GM23338 (cell line): ENCODE measurements around the gene TP53. TPM values are rescaled to one million over a fixed set of nuclear protein-coding genes. Genes with fewer than 3 reads are reported as not detected.

Experiments
- ATAC-seq: fragments of 200-7000 bp; cut with Tn5 transposase; 3 replicates; pipeline ENCODE4 v1.9.1; 2020
- DNase-seq: peaks from one replicate; pipeline ENCODE4 v3.0.0-alpha.2; 2015; ENCODE audit warnings: low spot score
- H2AFZ ChIP-seq: fragments of 200-600 bp; sonication (generic); 2 replicates; pipeline ENCODE4 v1.8.0; 2016; ENCODE audit warnings: antibody characterized with exemption, mild to moderate bottlenecking, moderate library complexity
- H3F3A ChIP-seq: fragments of 200-600 bp; sonication (generic); replicated peaks from 2 replicates; pipeline ENCODE4 v1.8.0; 2017; ENCODE audit warnings: antibody characterized with exemption, mixed run types, low read depth
- H3K27ac ChIP-seq: fragments of 200-600 bp; sonication (generic); 2 replicates; pipeline ENCODE4 v1.6.1; 2016; ENCODE audit warnings: low read depth
- H3K27me3 ChIP-seq: fragments of 200-600 bp; sonication (generic); 2 replicates; pipeline ENCODE4 v1.8.0; 2016; ENCODE audit warnings: mild to moderate bottlenecking, mixed run types, moderate library complexity; ENCODE audit not compliant: insufficient read depth
- H3K36me3 ChIP-seq: fragments of 200-600 bp; sonication (generic); 2 replicates; pipeline ENCODE4 v1.8.0; 2016; ENCODE audit warnings: mild to moderate bottlenecking; ENCODE audit not compliant: insufficient read depth
- H3K4me1 ChIP-seq: fragments of 200-600 bp; sonication (generic); 2 replicates; pipeline ENCODE4 v1.8.0; 2016; ENCODE audit warnings: mild to moderate bottlenecking, moderate library complexity; ENCODE audit not compliant: insufficient read depth
- H3K4me2 ChIP-seq: fragments of 200-600 bp; sonication (generic); 2 replicates; pipeline ENCODE4 v1.7.1; 2017; ENCODE audit warnings: mixed run types
- H3K4me3 ChIP-seq: fragments of 200-600 bp; sonication (generic); 2 replicates; pipeline ENCODE4 v1.6.1; 2016; ENCODE audit warnings: mixed run types
- H3K79me2 ChIP-seq: fragments of 200-600 bp; sonication (generic); replicated peaks from 2 replicates; pipeline ENCODE4 v1.8.0; 2017; ENCODE audit warnings: mild to moderate bottlenecking; ENCODE audit not compliant: insufficient read depth
- H3K9me2 ChIP-seq: fragments of 200-600 bp; sonication (generic); 2 replicates; pipeline ENCODE4 v1.8.0; 2017; ENCODE audit not compliant: insufficient read depth
- H4K20me1 ChIP-seq: fragments of 200-600 bp; sonication (generic); replicated peaks from 2 replicates; pipeline ENCODE4 v1.8.0; 2017; ENCODE audit warnings: mild to moderate bottlenecking; ENCODE audit not compliant: insufficient read depth
- H3K27ac Mint-ChIP-seq: 2 replicates; pipeline ENCODE4 v1.8.0; 2020; ENCODE audit warnings: inconsistent platforms, mild to moderate bottlenecking, moderate library complexity, mixed read lengths
- H3K27me3 Mint-ChIP-seq: 3 replicates; pipeline ENCODE4 v1.8.0; 2022; ENCODE audit warnings: low read depth, mild to moderate bottlenecking, moderate library complexity, mixed read lengths, inconsistent platforms; ENCODE audit not compliant: insufficient read depth, poor library complexity
- H3K36me3 Mint-ChIP-seq: 3 replicates; pipeline ENCODE4 v1.8.0; 2021; ENCODE audit warnings: low read depth, mild to moderate bottlenecking, inconsistent platforms, moderate library complexity, mixed read lengths
- H3K4me1 Mint-ChIP-seq: 3 replicates; pipeline ENCODE4 v1.8.0; 2020; ENCODE audit warnings: mild to moderate bottlenecking, inconsistent platforms, mixed read lengths
- H3K4me3 Mint-ChIP-seq: 3 replicates; pipeline ENCODE4 v1.8.0; 2021; ENCODE audit warnings: moderate library complexity, mild to moderate bottlenecking, inconsistent platforms, mixed read lengths
- H3K9me3 Mint-ChIP-seq: 3 replicates; pipeline ENCODE4 v1.8.0; 2020; ENCODE audit warnings: moderate library complexity, mild to moderate bottlenecking, inconsistent platforms, mixed read lengths
- CREB1 ChIP-seq: fragments of 250-450 bp; sonication (Bioruptor Pico); IDR thresholded peaks from 2 replicates; pipeline ENCODE4 v1.5.0; 2020; ENCODE audit warnings: low read depth, mild to moderate bottlenecking, moderate library complexity
- CTCF ChIP-seq, 2 experiments: fragments of 200-600 bp in 1 of 2; sonication (generic) in 1 of 2; conservative IDR thresholded peaks; 2 replicates each; pipeline versions ENCODE4 v1.5.1 to v1.6.1; 2016 to 2017; ENCODE audit warnings: antibody characterized with exemption in 2 of 2, low read depth in 2 of 2, mild to moderate bottlenecking in 2 of 2, moderate library complexity in 1 of 2
- ETS1 ChIP-seq: IDR thresholded peaks from 2 replicates; pipeline ENCODE4 v1.6.1; 2016; ENCODE audit warnings: antibody characterized with exemption
- EZH2 ChIP-seq: fragments of 200-600 bp; sonication (generic); IDR thresholded peaks from one replicate; pipeline ENCODE4 v1.8.0; 2017; ENCODE audit warnings: antibody characterized with exemption, mild to moderate bottlenecking, low read depth; ENCODE audit not compliant: unreplicated experiment
- EZH2phosphoT487 ChIP-seq: fragments of 200-600 bp; sonication (generic); IDR thresholded peaks from one replicate; pipeline ENCODE4 v1.8.1; 2018; ENCODE audit warnings: antibody characterized with exemption; ENCODE audit not compliant: unreplicated experiment
- JUNB ChIP-seq: IDR thresholded peaks from one replicate; pipeline ENCODE4 v1.6.1; 2016; ENCODE audit warnings: antibody characterized with exemption; ENCODE audit not compliant: unreplicated experiment
- NANOG ChIP-seq: IDR thresholded peaks from 2 replicates; pipeline ENCODE4 v1.6.1; 2016; ENCODE audit warnings: antibody characterized with exemption, borderline replicate concordance
- POLR2AphosphoS5 ChIP-seq: IDR thresholded peaks from 2 replicates; pipeline ENCODE4 v1.6.1; 2016; ENCODE audit warnings: antibody characterized with exemption, low read depth
- REST ChIP-seq: IDR thresholded peaks from one replicate; pipeline ENCODE4 v1.6.1; 2018; ENCODE audit warnings: antibody characterized with exemption; ENCODE audit not compliant: unreplicated experiment
- STAT1 ChIP-seq: IDR thresholded peaks from one replicate; pipeline ENCODE4 v1.6.1; 2016; ENCODE audit warnings: antibody characterized with exemption; ENCODE audit not compliant: unreplicated experiment
- polyA plus RNA-seq: library from polyadenylated mRNA; unstranded; fragments of >200 nt; fragmentation: Nextera tagmentation; extraction: Ambion mirVana; gene quantifications from 2 replicates; pipeline ENCODE4 v1.2.1, GENCODE V29; 2016
- total RNA-seq: library from RNA; depleted of rRNA; stranded (reverse); fragments of >200 nt; shearing (Covaris generic); gene quantifications from 2 replicates; pipeline ENCODE4 v1.2.3, GENCODE V29; 2014

TP53 gene
- total and polyA plus RNA-seq, 2 experiments from 2014 or later: 119 to 154 TPM

GRCh38 chr17:7704601-7705268 is 17.4 kb upstream of the TP53 start, which contains the start of gene EFNB3:
Gene EFNB3, plus strand, starts transcription at chr17:7705202. Its CDS starts 397 bp downstream, at chr17:7705599.
- Histone ChIP-seq H3K27me3 (peaks cover 11% of the 10 kb centered on the region), H3F3A (0 out of 2 replicates have a peak, but pooled peaks cover 20% of the 10 kb centered on the region), H2AFZ (peak within 1 kb of the TSS; percentile 99), H3K27ac (no peak within 1 kb of the TSS), H3K4me2 (peak within 1 kb of the TSS; percentile 97), H3K4me1 (peaks cover 22% of the 10 kb centered on the region), H4K20me1 (no peaks in the 10 kb centered on the region; the same call in 1 of the 2 replicates), H3K36me3 (no peaks in the 10 kb centered on the region), H3K79me2 (no peaks in the 10 kb centered on the region), H3K4me3 (peak within 1 kb of the TSS; percentile 89), H3K9me2 (no peaks in the 10 kb centered on the region)
- H3K4me3 Mint-ChIP-seq: peak within 1 kb of the TSS; percentile 79
- peak within 1 kb of the TSS; percentile 74; the same call in 1 of the 2 replicates for H3K27ac Mint-ChIP-seq
- peaks cover 29% of the 10 kb centered on the region for H3K4me1 Mint-ChIP-seq
- no peaks in the 10 kb centered on the region for H3K9me3 Mint-ChIP-seq
- peak; percentile 69 for ATAC-seq
- H3K27me3 Mint-ChIP-seq: peaks cover 17% of the 10 kb centered on the region
- DNase-seq: peak; percentile 91
- no peak for TF ChIP-seq STAT1
- peak; percentile 75 for TF ChIP-seq POLR2AphosphoS5
- peaks cover 8% of the 10 kb centered on the region; the same call in 1 of the 3 replicates for H3K36me3 Mint-ChIP-seq

- Histone ChIP-seq H3K27me3 (peaks cover 11% of the 10 kb centered on the region), H3K27ac (no peak overlapping the region), H3K36me3 (no peaks in the 10 kb centered on the region), H2AFZ (peak overlapping the region; percentile 99; the same call in 1 of the 2 replicates), H3K4me1 (peaks cover 22% of the 10 kb centered on the region), H3K4me2 (peak overlapping the region; percentile 97), H3K4me3 (peak overlapping the region; percentile 89), H4K20me1 (no peaks in the 10 kb centered on the region; the same call in 1 of the 2 replicates), H3K79me2 (no peaks in the 10 kb centered on the region), H3K9me2 (no peaks in the 10 kb centered on the region), H3F3A (0 out of 2 replicates have a peak, but pooled peaks cover 20% of the 10 kb centered on the region)
- H3K27ac Mint-ChIP-seq: peak overlapping the region; percentile 31
- H3K27me3 Mint-ChIP-seq: peaks cover 17% of the 10 kb centered on the region
- H3K9me3 Mint-ChIP-seq: no peaks in the 10 kb centered on the region
- H3K36me3 Mint-ChIP-seq: peaks cover 8% of the 10 kb centered on the region; the same call in 1 of the 3 replicates
- ATAC-seq (peak; percentile 68), DNase-seq (peak; percentile 98)
- H3K4me1 Mint-ChIP-seq: peaks cover 29% of the 10 kb centered on the region
- H3K4me3 Mint-ChIP-seq: peak overlapping the region; percentile 79
- TF ChIP-seq EZH2phosphoT487 (no peak), JUNB (no peak), ETS1 (no peak), EZH2 (no peak), NANOG (no peak), REST (no peak), CREB1 (CRISPR knock-in tag) (no peak), CTCF (conservative IDR thresholded peaks at IDR 0.05; ENCODE audit: low read depth in 2 of 2) (no peak), POLR2AphosphoS5 (no peak), STAT1 (no peak)
Measured at GRCh38 chr17:7703584-7704479, 16.5 kb upstream of the TP53 start.
